K562 (cell line): ENCODE results near the gene NME7. TPM values are rescaled to one million over a fixed set of nuclear protein-coding genes. Genes with fewer than 3 reads are reported as not detected.
A peak's percentile ranks its signal among the peaks of the same experiment; 100 is the strongest.

Experiments used
- ARID2 ChIP-seq: fragments of 450-650 bp; IDR thresholded peaks from 2 replicates; pipeline ENCODE4 v1.6.1; 2017; ENCODE audit warnings: antibody characterized with exemption, mild to moderate bottlenecking
- ATF7 ChIP-seq: fragments of 450-650 bp; IDR thresholded peaks from 2 replicates; pipeline ENCODE4 v1.7.1; 2014; ENCODE audit warnings: mild to moderate bottlenecking, moderate library complexity
- CHCHD3 ChIP-seq: fragments of 250-450 bp; sonication (Bioruptor Pico); IDR thresholded peaks from 2 replicates; pipeline ENCODE4 v2.1.2; 2022; ENCODE audit warnings: mild to moderate bottlenecking
- CTCF ChIP-seq, 3 experiments: IDR thresholded peaks in 2 of 3; conservative IDR thresholded peaks in 1 of 3; 2 replicates each; pipeline ENCODE4 v1.5.1; 2011 to 2012; ENCODE audit warnings: low read length in 3 of 3, mild to moderate bottlenecking in 3 of 3, control low read depth in 2 of 3, improper control_type of control experiment in 1 of 3, inconsistent platforms in 1 of 3, low read depth in 1 of 3, mixed read lengths in 1 of 3, moderate library complexity in 1 of 3; ENCODE audit not compliant: insufficient read depth in 2 of 3
- ETS1 ChIP-seq: conservative IDR thresholded peaks from 2 replicates; pipeline ENCODE4 v1.6.1; 2011; ENCODE audit warnings: low read depth, mild to moderate bottlenecking, low read length; ENCODE audit not compliant: control insufficient read depth
- EZH2 ChIP-seq: IDR thresholded peaks from 2 replicates; pipeline ENCODE4 v1.6.1; 2012; ENCODE audit warnings: low read depth, mild to moderate bottlenecking, inconsistent platforms, low read length, borderline replicate concordance
- GTF2E2 ChIP-seq: fragments of 200-800 bp; sonication (Bioruptor generic); IDR thresholded peaks from 2 replicates; pipeline ENCODE4 v1.6.1; 2016; ENCODE audit warnings: missing genetic modification characterization, missing compliant biosample characterization
- JUNB ChIP-seq: fragments of 450-650 bp; formaldehyde crosslinking; conservative IDR thresholded peaks from 2 replicates; pipeline ENCODE4 v1.4.0; 2020; ENCODE audit warnings: mild to moderate bottlenecking
- MAFG ChIP-seq: fragments of 450-650 bp; conservative IDR thresholded peaks from 2 replicates; pipeline ENCODE4 v1.6.1; 2016; ENCODE audit warnings: missing genetic modification characterization, missing compliant biosample characterization
- MECOM ChIP-seq: fragments of 250-450 bp; sonication (Bioruptor Pico); IDR thresholded peaks from 2 replicates; pipeline ENCODE4 v1.8.0; 2022; ENCODE audit warnings: inconsistent platforms
- MEF2A ChIP-seq: IDR thresholded peaks from 2 replicates; pipeline ENCODE4 v1.6.1; 2011; ENCODE audit warnings: low read depth, mild to moderate bottlenecking, low read length, moderate library complexity; ENCODE audit not compliant: control insufficient read depth
- MEF2D ChIP-seq: conservative IDR thresholded peaks from 2 replicates; pipeline ENCODE4 v1.6.1; 2016; ENCODE audit warnings: low read depth, missing genetic modification characterization, missing compliant biosample characterization
- MEIS2 ChIP-seq: fragments of 450-650 bp; IDR thresholded peaks from 2 replicates; pipeline ENCODE4 v1.6.1; 2014; ENCODE audit warnings: mild to moderate bottlenecking; ENCODE audit not compliant: partially characterized antibody
- NFYB ChIP-seq: IDR thresholded peaks from 2 replicates; pipeline ENCODE4 v1.6.1; 2011; ENCODE audit warnings: mild to moderate bottlenecking, moderate library complexity; ENCODE audit not compliant: insufficient read length; ENCODE audit errors: extremely low read depth
- SMC3 ChIP-seq: conservative IDR thresholded peaks from 2 replicates; pipeline ENCODE4 v1.6.1; 2011; ENCODE audit warnings: low read depth, low read length, improper control_type of control experiment; ENCODE audit not compliant: insufficient read depth
- SP1 ChIP-seq: sonication (generic); formaldehyde crosslinking; IDR thresholded peaks from 2 replicates; pipeline ENCODE4 v1.8.1; 2022; ENCODE audit warnings: mild to moderate bottlenecking, missing genetic modification reagents
- SREBF1 ChIP-seq: fragments of 150-350 bp; IDR thresholded peaks from 2 replicates; pipeline ENCODE4 v1.6.1; 2014; ENCODE audit warnings: antibody characterized with exemption, low read depth, low read length, borderline replicate concordance
- ZNF212 ChIP-seq: fragments of 450-650 bp; formaldehyde crosslinking; IDR thresholded peaks from 2 replicates; pipeline ENCODE4 v1.4.0; 2020; ENCODE audit warnings: mild to moderate bottlenecking
- ZNF41 ChIP-seq: fragments of 250-450 bp; sonication (Bioruptor Pico); conservative IDR thresholded peaks from 2 replicates; pipeline ENCODE4 v1.4.0; 2020; ENCODE audit warnings: mild to moderate bottlenecking
- polyA plus RNA-seq, 8 experiments: library from polyadenylated mRNA; depleted of rRNA in 4 of 8; stranded (reverse) in 5 of 8; unstranded in 3 of 8; fragments of >200 nt; fragmentation: Nextera tagmentation in 2 of 8; fragmentation: Illumina TruSeq in 1 of 8; extraction: Ambion mirVana in 2 of 8; extraction: Trizol in 1 of 8; gene quantifications; 2 replicates each; pipeline versions ENCODE4 v1.2.1 to v1.2.3, GENCODE V29; 2011 to 2014; ENCODE audit warnings: inconsistent platforms in 1 of 8, missing spikeins in 1 of 8
- total RNA-seq, 7 experiments: library from RNA; depleted of rRNA in 6 of 7; stranded (reverse); fragments of >200 nt in 6 of 7; fragmentation: Illumina TruSeq in 2 of 7; extraction: Trizol in 2 of 7; gene quantifications; 2 replicates each; pipeline versions ENCODE4 v1.2.1 to v1.2.3, GENCODE V29; 2011 to 2021; ENCODE audit warnings: low replicate concordance in 1 of 7
- TF ChIP-seq, protein P1 (sequence below): fragments of 150-350 bp; conservative IDR thresholded peaks from 2 replicates; pipeline ENCODE4 v1.6.1; 2014; ENCODE audit warnings: low read length
- TF ChIP-seq, protein P2 (sequence below), 2 experiments: fragments of 450-650 bp in 1 of 2; sonication (generic) in 1 of 2; formaldehyde crosslinking; conservative IDR thresholded peaks; 2 replicates each; pipeline versions ENCODE4 v1.4.0 to v1.8.1; 2020 to 2022; ENCODE audit warnings: mild to moderate bottlenecking in 1 of 2, missing genetic modification reagents in 1 of 2

NME7 gene
- total and polyA plus RNA-seq, 9 of the 15 experiments (the other 6 are each of a cell fraction or from before 2014, with no cell fraction given), result 7.9 to 43.2 (median 23.9) TPM

DNA sequence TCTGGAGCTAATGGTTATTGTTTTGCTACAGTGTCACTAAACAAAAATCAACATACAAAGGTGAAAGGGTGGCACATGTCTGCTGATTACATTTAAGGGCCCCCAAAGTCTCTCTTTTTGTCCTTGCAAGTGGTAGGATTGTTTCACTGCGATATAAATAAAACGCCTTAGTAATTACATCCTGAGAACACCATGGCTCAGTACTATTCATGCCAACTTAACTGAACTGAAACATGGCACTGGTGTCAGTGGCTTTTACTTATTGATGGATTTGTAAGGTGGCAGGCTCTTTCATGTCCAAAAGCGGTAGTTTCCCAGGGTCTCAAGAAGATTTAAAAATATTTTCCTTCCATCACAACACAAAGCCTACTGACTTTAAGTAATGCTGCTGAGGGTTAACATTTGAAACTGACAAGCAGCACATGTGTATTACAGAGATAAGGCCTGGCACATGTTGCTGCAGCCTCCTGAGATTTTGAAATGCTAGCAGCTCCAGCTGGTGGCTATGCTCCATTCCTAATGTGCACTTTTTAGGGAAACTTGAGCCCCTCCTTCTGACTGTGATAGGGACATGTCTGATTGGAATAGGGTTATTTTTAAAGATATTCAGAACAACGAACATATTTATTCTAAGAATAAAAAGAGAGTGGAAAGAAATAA lies 174.3 kb downstream of the NME7 start (continued):
- TF ChIP-seq, protein P1, sequence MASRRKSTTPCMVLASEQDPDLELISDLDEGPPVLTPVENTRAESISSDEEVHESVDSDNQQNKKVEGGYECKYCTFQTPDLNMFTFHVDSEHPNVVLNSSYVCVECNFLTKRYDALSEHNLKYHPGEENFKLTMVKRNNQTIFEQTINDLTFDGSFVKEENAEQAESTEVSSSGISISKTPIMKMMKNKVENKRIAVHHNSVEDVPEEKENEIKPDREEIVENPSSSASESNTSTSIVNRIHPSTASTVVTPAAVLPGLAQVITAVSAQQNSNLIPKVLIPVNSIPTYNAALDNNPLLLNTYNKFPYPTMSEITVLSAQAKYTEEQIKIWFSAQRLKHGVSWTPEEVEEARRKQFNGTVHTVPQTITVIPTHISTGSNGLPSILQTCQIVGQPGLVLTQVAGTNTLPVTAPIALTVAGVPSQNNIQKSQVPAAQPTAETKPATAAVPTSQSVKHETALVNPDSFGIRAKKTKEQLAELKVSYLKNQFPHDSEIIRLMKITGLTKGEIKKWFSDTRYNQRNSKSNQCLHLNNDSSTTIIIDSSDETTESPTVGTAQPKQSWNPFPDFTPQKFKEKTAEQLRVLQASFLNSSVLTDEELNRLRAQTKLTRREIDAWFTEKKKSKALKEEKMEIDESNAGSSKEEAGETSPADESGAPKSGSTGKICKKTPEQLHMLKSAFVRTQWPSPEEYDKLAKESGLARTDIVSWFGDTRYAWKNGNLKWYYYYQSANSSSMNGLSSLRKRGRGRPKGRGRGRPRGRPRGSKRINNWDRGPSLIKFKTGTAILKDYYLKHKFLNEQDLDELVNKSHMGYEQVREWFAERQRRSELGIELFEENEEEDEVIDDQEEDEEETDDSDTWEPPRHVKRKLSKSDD, result no peak
- TF ChIP-seq CHCHD3 (no peak), GTF2E2 (tag) (no peak), MAFG (tag) (no peak), ETS1 (no peak), ATF7 (no peak; the same call in 1 of the 2 replicates), ZNF212 (CRISPR knock-in tag) (no peak), SP1 (CRISPR knock-in tag) (no peak), ZNF41 (CRISPR knock-in tag) (no peak), SREBF1 (no peak), CTCF (IDR thresholded peaks at IDR 0.05 in 2 of 3, conservative IDR thresholded peaks at IDR 0.05 in 1 of 3; ENCODE audit: insufficient read depth in 2 of 3, low read depth in 1 of 3, low read length in 3 of 3) (peak; percentile 27 to 71 (median 63); a peak in 4 of 6 replicates), JUNB (CRISPR knock-in tag) (no peak), MECOM (no peak), EZH2 (no peak), ARID2 (no peak), SMC3 (0 out of 2 replicates have a peak, but pooled peaks have one; percentile 6), MEF2D (tag) (no peak), MEF2A (no peak), NFYB (no peak), MEIS2 (peak; percentile 88)
- TF ChIP-seq, protein P2, sequence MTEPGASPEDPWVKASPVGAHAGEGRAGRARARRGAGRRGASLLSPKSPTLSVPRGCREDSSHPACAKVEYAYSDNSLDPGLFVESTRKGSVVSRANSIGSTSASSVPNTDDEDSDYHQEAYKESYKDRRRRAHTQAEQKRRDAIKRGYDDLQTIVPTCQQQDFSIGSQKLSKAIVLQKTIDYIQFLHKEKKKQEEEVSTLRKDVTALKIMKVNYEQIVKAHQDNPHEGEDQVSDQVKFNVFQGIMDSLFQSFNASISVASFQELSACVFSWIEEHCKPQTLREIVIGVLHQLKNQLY (CRISPR knock-in tag; conservative IDR thresholded peaks at IDR 0.05), result no peak
